CD4-positive, alpha-beta T cell treated with Interleukin-17A for 4 hours (primary cell): ENCODE results near the gene MYL3.
"Not testable (repeated sequence)": the region's sequence is repeated elsewhere in the genome, so short reads cannot be mapped to it uniquely, and the experiment has no call there.

ENCODE experiments used
- DNase-seq: peaks from one replicate; pipeline ENCODE4 v3.0.0-alpha.2; 2020; ENCODE audit warnings: mixed read lengths

MYL3 gene

DNA sequence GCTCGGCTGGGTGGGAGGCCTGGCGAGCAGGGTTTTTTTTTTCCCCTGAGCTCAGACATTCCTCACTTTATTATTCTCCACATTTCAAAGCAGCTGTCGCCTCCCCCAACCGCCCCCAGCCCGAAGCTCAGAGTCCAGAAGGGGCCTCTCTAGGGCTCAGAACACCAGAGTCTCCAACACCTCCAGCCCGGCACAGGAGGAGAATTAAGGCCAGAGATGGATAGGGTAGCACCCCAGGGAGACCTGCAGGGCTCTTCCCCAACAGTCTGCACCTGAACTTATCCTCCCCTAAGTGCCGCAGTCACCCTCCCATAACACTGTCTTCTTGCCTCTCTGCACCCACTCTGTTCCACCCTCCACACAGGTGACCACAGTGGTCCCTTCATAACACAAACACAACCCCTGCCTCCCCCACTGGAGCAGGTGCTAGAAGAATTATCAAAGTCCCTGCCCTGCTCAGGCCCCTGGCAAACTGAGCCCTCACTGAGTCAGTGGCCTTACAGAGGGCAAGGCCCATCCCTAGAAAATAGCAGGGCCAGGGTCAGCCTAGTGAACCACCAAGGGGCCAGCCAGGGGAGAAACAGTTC, 14.1 kb downstream of the MYL3 start:
- DNase-seq, result no peak

DNA sequence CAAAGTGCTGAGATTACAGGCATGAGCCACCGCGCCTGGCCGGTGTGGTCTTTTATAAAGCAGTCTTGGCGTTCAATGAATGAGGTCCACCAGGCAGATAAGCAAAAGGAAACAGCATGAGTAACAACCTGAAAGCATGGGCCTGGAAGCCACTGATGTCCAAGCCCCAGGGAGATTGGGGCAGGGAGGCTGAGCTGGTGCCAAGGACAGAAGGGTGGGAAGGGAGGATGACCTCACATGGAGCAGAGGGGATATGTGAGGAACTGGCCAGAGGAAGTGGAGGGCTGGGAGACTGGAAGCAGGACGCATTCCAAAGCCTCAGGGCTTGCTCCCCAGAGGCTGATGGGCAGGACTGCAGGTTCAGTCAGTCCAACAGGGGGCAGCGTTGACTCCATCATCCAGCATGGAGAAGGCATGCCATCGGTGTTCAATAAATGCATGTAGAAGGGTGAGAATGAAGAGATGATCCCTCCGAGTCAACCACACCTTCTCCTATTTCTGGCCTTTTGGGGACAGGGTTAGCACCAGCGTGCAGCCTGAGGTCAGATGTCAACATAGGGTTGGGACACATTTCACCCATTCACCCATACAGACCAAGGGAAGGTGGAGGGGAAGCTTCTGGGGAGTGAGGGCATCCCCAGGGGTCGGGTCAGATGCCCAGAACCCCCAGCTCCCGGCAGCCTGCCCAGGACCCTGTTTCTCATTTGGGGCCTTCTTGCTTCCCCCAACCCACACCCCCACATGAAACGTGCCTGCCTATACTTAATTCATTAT, 14.8 kb downstream of the MYL3 start:
- peak; percentile 42 for DNase-seq

DNA sequence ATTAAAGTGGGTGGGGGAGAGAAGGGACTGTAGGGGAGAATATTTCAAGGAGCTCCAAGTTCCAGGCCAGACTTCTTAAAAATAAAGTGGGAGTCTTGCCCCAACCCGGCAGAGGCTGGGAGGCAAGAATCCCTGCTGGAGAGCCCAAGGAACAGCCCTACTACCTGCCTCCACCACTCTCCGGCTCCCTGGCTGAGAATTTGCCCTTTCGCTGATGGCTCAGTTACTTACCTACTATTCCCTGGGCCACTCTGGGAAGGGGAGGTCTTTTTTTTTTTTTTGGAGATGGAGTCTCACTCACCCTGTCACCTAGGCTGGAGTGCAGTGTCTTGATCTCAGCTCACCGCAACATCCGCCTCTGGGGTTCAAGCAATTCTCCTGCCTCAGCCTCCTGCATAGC, 15.5 kb downstream of the MYL3 start:
- DNase-seq, result no peak

DNA sequence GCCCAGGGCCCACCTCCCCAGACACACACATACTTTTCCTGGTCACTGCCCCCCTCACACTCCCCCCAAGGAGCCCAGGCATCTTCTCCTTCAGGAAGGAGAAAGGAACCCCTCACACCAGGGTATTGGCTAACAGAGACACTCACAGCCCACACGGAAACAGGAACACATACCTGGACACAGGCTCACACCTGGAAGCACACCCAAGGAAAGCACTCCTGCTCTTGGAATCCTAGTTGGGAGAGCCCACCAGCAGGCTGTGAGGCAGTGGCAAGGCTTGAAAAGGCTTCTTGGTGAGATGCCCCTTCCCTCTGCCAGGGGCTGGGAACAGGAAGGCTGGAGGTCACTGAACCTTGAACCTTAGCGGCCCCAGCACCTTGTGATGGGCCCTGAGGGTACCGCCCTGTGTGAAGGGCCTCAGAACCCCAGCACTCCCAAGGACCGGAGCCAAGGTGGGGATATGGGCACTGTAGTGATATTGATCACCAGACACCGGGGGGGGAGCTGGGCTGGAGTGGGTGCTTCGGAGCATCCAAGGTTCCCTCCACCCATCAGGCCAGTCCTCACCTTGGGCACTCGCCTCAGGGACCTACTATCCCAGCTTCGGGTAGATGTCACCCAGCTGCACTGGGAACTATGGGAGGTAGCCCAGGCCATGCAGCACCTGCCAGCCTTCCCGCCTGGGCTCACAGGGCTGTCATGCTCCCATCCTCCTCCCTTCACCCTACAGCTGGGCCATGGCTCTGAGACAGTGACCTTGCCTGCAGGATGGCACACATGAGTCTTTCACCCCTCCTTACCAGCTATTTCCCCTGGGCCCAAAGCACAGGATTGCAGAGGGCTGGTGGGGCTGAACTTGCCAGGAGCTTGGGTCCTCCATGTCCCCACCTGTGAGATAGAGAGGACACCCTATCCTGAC, 16.4 kb downstream of the MYL3 start:
- no peak for DNase-seq

DNA sequence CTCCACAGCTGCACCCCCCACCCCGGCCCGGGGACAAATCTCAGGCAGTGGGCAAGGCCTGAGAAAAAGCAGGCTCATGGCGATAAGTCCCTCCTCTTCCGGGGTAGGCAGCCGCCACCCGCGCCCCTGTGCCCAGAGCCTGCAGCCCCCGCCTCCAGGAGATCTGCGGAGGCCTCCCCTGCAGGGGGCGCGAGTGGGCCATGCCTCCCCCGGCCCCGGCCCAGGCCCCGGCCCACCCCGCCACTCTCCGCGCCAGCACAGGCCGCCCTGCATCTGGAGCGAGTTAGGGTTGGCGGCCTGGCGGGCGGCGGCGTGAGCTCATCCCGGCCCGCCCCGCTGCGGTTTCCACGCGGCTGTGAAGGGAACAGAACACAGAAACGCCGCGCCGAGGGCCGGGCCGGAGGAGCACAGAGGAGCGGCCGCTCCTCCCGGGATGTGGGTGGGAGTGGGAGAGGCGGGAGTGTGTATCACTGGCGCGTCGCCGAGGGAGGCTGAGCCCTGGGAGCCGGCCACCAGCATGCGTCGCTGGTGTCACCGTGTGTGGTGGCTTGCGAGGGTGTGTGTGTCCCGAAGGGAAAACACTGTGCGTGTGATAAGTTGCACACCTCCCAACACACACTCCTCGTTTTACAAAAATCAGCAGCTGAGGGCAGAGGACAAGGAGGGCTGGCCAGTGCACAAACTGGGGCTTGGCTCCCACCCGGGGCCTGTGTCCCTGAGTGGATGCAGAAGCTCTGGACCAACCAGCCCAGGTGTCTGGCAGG, 17.2 kb downstream of the MYL3 start:
- DNase-seq, result peak; percentile 87

DNA sequence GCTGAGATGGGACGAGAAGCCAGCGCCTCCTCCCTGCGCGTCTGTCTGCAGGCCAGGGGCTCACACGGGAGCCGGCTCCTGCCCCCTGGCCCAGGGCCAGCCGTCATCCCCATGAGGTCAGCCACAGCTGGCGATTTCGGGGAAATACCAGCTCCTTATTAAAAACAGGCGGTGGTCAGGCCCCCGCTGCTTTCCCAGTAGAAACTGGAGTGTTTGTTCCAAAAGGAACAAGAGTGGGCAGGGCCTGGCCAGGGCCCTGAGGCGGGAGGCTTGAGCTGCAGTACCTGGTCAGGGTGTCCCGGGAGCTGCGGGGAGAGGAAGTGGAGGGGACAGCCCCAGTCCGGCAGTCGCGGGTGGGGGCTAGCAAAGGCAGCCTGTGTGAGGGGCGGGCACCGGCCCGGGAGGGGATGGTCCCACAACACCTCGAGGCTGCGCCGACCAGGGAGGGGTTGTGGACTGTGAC, 17.8 kb downstream of the MYL3 start:
- peak; percentile 11 for DNase-seq

DNA sequence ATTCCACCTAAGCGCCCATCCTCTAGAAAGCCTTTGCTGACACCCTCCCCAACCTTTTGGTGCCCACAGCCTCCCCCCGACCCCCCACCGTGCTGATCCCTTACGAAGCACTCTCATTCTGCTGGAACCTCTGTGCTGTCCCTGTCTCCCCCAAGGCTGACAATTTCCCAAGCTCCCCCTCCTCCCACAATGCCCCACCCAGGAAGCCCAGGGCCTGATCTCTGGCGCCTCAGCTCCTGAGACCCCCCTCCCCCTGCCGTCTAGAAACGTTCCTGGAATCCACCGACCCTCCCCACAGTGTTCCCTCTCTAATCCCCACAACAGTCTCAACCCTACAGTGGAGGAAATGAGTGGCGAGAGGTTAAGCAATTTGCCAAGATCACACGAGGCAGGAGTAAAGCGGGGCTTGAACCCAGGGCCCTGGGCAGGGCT, 18.3 kb downstream of the MYL3 start:
- no peak for DNase-seq

DNA sequence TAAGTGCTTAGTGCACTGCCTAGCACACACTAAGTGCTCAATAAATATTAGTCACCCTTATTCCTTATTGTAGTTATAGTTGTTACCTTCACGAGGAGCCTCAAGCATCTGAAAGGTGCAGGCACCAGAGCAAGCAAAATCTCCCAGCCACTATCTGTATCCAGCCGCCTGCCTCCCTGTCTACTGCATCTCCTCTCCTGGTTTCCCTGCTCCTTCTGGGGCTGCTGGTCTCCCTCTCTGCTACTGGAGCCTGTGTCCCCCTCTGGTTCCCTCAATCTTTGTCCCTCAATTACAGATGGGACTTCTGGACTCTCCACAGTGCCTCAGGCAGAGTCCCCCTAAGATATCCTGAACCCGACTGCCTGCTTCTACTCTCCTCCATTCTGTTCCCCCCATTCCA, 18.8 kb downstream of the MYL3 start:
- no peak for DNase-seq

DNA sequence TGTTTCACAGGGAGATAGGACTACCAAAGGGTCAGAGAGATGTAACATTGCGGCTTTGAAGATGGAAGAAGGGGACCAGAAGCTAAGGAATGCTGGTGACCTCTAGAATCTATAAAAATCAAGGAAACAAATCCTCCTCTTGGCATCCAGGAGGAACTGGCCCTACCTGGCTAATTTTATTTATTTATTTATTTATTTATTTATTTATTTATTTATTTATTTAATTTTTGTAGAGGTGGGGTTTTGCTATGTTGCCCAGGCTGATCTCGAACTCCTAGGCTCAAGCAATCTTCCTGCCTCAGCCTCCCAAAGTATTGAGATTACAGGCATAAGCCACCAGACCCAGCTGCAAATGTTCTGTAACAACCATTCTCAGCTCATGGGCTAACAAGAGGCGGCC, 19.7 kb downstream of the MYL3 start:
- no peak for DNase-seq

DNA sequence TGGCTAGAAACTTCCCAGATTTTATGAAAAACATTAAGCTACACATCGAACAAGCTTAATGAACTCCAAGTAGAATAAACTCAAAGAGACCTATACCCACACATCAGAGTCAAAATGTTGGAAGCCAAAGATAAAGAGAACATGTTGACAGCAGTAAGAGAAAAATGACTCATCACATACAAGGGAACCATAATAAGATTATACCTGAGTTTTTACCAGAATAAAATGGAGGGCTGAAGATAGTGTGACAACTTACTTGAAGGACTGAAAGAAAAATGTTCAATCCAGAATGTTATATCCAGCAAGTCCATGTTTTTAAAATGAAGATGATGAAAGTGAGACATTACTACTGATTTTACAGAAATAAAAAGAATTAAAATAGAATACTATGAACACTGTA, 22.8 kb downstream of the MYL3 start:
- no peak for DNase-seq

DNA sequence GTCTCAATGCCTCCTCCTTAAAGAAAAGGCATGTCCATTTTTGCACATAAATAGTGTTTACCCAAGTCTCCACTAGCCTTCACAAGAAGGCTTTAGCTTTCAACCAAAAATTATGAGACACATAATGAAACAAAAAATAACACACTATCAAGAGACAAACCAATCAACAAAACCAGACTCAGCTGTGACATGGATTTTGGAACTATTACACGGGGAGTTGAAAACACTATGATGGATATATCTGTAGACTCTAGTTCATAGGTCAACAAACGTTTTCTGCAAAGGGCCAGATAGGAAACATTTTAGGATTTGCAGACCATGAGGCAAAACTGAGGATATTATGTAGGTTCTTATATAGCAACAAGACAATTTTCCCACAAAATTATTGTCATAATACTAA, 24.9 kb downstream of the MYL3 start:
- no peak for DNase-seq

DNA sequence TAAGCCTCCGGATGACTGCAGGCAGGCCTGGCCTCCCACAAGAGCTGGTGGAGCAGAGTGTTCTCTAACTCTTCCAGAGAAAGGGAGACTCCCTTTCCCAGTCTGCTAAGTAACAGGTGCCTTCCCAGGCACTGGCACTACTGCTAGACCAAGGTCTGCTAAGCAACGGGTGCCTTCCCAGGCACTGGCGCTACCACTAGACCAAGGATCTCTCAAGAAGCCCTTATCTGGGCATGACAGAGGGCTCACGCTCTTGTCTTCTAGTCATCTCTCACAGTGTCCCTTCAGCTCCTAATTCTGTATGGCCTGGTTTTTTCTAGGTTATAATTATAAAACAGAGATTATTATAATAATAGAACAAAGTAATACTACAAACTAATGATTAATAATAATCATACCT, 27.8 kb downstream of the MYL3 start:
- DNase-seq, result no peak

DNA sequence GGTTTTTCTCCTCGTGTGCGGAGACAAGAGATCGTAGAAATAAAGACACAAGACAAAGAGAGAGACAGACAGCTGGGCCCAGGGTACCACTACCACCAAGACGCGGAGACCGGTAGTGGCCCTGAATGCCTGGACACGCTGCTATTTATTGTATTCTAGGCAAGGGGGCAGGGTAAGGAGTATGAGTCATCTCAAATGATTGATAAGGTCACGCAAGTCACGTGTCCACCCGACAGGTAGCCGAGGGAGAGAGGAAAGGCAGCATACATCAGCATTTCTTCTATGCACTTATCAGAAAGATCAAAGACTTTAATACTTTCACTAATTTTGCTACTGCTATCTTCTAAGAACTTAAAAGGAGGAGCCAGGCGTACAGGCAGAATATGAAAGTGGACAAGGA, 28.2 kb downstream of the MYL3 start:
- no peak for DNase-seq

DNA sequence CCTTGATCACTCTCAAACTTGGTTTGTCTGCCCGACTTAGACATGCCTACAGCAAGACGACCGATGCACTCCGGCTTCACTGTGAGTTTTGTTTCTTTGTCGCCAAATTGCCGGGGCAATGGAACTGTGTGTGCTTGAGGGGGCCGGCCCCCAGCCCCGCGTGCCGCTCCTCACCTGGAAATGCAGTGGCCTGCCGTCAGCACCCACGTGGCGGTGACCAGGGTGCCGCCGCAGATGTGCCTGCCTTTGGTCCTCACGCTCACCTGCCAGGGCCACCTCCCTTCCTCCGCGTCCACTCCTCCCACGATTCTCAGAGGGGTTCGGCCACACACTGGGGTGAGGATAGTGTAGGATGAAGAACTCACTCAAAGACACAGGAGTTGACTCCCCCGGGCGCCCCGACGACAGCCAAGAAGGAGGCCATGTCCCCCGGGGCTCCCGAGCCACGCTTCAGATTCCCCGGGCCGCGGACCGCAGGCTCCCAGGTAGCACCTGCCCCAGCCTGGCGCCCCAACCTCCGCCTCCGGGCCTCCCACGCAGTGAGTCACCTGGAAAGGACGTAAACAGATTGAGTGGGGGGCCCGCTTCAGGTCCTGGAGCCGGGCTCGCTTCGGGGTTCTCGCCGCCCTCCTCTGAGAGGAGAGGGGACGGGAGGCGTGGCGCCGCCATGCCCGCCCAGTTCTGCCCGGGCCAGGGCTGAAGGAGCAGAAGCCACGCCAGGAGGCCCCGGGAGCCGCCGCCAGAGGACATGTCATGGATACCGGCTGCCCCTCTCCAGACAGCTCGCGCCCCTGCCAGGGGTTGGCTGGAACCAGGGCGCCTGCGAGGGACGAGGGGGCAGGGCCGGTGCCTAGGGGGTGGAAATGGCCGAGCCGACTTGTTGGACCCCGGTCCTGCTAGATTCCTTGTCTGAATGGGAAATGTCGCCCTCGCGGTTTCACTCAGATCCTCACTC, 29.6 kb downstream of the MYL3 start:
- DNase-seq, result no peak

DNA sequence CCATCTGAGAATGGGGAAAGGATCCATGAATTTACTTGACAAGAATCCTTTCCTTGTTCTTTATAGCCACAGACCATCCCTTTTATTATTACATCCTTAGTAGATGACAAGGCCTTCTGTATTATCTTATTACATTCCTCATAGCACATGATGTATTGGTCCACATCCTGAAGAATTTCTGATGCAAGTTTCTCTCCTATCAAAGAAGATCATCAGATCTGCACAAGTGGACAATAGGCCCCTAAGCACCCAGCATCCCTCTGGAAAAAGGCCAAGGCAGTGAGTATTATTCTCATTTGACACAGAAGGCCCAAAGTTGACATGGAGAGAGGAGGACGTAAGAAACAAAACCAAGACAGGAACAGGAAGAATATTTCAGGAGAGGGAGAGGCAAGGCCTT, 31.4 kb downstream of the MYL3 start:
- no peak for DNase-seq

DNA sequence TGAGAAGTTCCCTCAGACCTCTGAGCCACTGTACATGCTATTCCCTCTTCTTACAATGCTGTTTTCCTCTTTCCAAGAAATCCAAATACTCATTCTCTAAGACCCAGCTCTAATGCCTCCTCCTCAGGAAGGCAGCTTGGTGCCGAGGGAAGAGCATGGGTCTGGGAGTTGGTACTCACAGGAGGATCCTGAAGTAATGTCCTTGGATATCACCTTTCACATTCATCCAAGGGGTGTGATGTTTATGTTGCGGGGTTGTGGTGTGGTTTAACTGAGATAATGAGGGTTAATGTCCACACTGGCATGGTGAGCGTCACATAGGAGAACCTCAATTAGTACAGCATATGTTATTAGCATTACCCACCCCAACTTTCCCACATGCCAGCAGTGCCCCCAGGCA, 31.9 kb downstream of the MYL3 start:
- DNase-seq, result no peak

DNA sequence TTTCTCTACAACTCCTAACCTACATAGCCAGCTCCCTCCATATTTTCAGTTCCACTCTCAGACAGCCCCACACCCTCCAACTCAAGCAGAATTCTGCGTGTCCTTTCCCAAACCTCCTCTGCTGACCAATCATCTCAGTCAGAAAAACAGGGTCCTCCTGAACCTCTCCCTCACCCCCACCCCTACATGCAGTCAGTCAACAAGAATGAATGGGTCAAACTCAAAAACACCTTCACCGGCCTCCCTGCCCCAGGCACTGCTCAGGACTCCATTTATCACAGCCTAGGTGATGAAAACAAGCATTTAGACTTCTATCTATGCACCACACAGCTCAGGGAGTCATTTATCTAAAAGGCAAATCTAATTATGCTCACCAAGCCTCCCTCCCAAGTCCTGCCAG, 32.4 kb downstream of the MYL3 start:
- no peak for DNase-seq

DNA sequence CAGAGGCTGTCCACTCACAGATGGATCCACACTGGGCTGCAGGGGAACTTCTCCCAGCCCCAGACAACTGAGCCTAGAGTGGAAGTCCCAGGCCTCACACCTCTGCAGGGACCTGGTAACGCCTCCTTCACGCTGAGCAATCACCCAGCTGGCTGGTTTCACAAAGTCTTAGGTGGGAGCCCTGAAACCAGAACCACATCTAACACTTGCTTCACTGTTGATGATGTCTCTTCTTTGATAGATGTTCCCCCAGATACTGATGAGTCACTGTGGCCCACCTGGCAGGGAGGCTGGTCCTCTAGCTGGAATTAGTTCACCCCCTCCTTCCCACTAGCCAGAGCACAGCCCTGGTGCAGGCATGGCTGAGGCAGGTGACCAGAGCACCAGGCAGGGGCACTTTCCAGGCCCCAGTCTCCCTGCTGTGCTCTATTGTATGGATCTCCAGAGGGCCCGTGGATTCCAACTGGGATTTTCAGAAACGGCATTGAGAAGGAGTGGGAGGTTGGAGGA, 33.5 kb downstream of the MYL3 start:
- no peak for DNase-seq

DNA sequence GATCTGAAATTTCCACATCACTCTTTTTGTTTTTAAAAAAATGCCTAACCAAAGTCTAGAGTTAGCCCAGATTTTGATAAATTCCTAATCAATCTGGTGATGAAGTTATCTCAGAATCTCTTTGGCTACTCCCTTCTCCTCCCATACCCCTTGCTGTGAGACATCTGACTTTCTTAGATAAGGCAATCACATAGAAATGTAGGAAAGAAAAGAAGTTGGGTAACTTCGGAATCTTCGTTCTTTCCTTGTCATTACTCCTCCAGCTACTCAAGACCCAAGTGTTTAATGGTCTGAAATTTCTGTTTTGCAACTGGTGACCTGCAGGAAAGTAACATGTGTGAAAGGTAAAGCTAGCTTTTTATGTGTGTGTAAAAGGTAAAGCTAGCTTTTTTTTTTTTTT, 37.8 kb downstream of the MYL3 start:
- DNase-seq, result no peak

DNA sequence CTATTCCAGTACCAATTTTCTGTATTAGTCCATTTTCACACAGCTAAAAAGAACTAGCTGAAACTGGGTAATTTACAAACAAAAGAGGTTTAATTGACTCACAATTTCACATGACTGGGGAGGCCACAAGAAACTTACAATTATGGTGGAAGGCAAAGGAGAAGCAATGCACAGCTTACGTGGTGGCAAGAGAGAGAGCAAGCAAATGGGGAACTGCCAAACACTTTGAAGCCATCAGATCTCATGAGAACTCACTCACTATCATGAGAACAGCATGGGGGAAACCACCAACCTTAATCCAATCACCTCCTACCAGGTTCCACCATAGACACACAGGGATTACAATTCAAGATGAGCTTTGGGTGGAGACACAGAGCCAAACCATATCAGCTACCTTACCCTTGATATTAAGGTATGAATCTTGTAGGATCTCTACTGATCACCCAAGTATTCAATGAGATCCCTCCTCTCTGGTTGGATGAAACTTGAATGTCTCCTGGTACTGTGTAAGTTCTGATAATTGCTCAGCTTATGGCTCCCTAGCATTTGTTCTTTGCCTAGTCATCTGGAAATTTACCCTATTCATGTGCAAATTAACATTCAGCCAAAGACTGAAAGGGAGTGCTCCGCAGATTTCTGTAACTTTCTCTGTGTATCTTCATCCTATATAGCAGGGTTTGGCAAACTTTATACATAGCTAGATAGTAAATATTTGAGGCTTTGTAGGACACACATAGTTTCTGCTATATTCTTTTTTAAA, 38.9 kb downstream of the MYL3 start:
- DNase-seq, result no peak

DNA sequence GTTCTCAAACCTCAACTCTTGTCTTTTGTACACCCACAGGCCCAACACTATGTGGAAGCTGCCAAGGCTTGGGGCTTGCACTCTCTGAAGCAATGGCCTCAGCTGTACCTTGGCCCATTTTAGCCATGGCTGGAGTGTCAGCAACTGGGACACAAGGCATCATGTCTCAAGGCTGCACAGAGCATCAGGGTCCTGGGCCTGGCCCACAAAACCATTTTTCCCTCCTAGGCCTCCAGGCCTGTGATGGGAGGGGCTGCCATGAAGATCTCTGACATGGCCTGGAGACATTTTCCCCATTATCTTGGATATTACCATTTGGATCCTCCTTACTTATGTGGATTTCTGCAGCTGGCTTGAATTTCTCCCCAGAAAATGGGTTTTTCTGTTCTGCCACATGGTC, 39.9 kb downstream of the MYL3 start:
- DNase-seq, result not testable (repeated sequence)
